Astrocyte (in vitro differentiated cells and primary cell): Measurements from ENCODE around the gene PDCL2.

Experiments
- CTCF ChIP-seq: IDR thresholded peaks from 2 replicates; pipeline ENCODE4 v1.5.1; 2011; ENCODE audit warnings: low read depth, mild to moderate bottlenecking, inconsistent platforms, low read length, moderate library complexity; ENCODE audit not compliant: insufficient read depth
- EZH2 ChIP-seq: IDR thresholded peaks from 2 replicates; pipeline ENCODE4 v1.6.1; 2012; ENCODE audit warnings: mild to moderate bottlenecking, low read length, inconsistent platforms; ENCODE audit not compliant: insufficient read depth

- TF ChIP-seq EZH2 (no peak), CTCF (no peak)
Observed at GRCh38 chr4:55524844-55525571, 67.0 kb downstream of the PDCL2 start.
